ENCODE results near the gene PIGO. TPM values are rescaled to one million over a fixed set of nuclear protein-coding genes. Genes with fewer than 3 reads are reported as not detected.
A peak's percentile ranks its signal among the peaks of the same experiment; 100 is the strongest.

PIGO gene
- total RNA-seq, 4 donors from 2014 or later, result 9.1 to 12.5 (median 10.1) TPM

GRCh38 chr9:35054871-35055644 is 41.3 kb downstream of the PIGO start:
- no peaks in the 10 kb centered on the region for H3K27me3 ChIP-seq
- H3K36me3 ChIP-seq, result peaks cover 56 to 97% (median 79%) of the 10 kb centered on the region in 4 donors
- WGBS, result 91% methylated on average over 14 of the region's 14 CpGs
- intact Hi-C loops (cut with DNase I), result loop anchor here (5.0 kb wide), 1 partner anchor 202 kb away; no protein-coding TSS in a partner anchor
- TF ChIP-seq EP300 (IDR thresholded peaks at IDR 0.05) (no peak), POLR2A (IDR thresholded peaks at IDR 0.05; ENCODE audit: low read depth) (no peak), POLR2AphosphoS5 (IDR thresholded peaks at IDR 0.05) (no peak), CTCF (IDR thresholded peaks at IDR 0.05) (no peak)
- peaks cover 6 to 9% (median 8%) of the 10 kb centered on the region in 4 donors for H3K4me1 ChIP-seq
- H3K9me3 ChIP-seq, result no peaks in the 10 kb centered on the region
- no peak for DNase-seq (ENCODE audit: extremely low spot score)
- no peak overlapping the region for H3K4me3 ChIP-seq
- H3K27ac ChIP-seq (replicated peaks in 1 of 4), result no peak overlapping the region

GRCh38 chr9:35054185-35054835 is 42.1 kb downstream of the PIGO start:
- 61% methylated on average over 5 of the region's 5 CpGs for WGBS
- H3K36me3 ChIP-seq, result peaks cover 55 to 97% (median 78%) of the 10 kb centered on the region in 4 donors
- intact Hi-C loops (cut with DNase I), result loop anchor here (5.0 kb wide), 1 partner anchor 203 kb away; no protein-coding TSS in a partner anchor

GRCh38 chr9:35051069-35051967 is 45.1 kb downstream of the PIGO start:
- Histone ChIP-seq H3K36me3 (peaks cover 39 to 90% (median 65%) of the 10 kb centered on the region in 4 donors), H3K4me1 (peaks cover 6 to 9% (median 8%) of the 10 kb centered on the region in 4 donors), H3K4me3 (no peak overlapping the region), H3K27me3 (no peaks in the 10 kb centered on the region), H3K27ac (replicated peaks in 1 of 4) (peak overlapping the region; percentile 63 to 78 (median 71)), H3K9me3 (no peaks in the 10 kb centered on the region)
- no peak for DNase-seq (ENCODE audit: extremely low spot score)
- TF ChIP-seq CTCF (IDR thresholded peaks at IDR 0.05) (peak; percentile 63 to 78 (median 73)), POLR2A (IDR thresholded peaks at IDR 0.05; ENCODE audit: low read depth) (no peak), POLR2AphosphoS5 (IDR thresholded peaks at IDR 0.05) (peak; percentile 58 to 66), EP300 (IDR thresholded peaks at IDR 0.05) (no peak)
- 85% methylated on average over 7 of the region's 7 CpGs for WGBS
- intact Hi-C loops (cut with DNase I), result loop anchor here (2.0 to 5.0 kb wide), 2 partner anchors 151 to 206 kb away; no protein-coding TSS in a partner anchor

More at GRCh38 chr9:35054185-35054835, 42.1 kb downstream of the PIGO start:
- Histone ChIP-seq H3K27ac (replicated peaks in 1 of 4) (no peak overlapping the region), H3K27me3 (no peaks in the 10 kb centered on the region), H3K9me3 (no peaks in the 10 kb centered on the region), H3K4me1 (peaks cover 6 to 9% (median 8%) of the 10 kb centered on the region in 4 donors), H3K4me3 (no peak overlapping the region)
- no peak for TF ChIP-seq EP300 (IDR thresholded peaks at IDR 0.05)
- DNase-seq (ENCODE audit: extremely low spot score), result no peak

- Histone ChIP-seq H3K4me1 (peaks cover 6 to 9% (median 8%) of the 10 kb centered on the region in 4 donors), H3K9me3 (no peaks in the 10 kb centered on the region), H3K36me3 (peaks cover 28 to 91% (median 69%) of the 10 kb centered on the region in 4 donors), H3K4me3 (no peak overlapping the region), H3K27me3 (no peaks in the 10 kb centered on the region), H3K27ac (replicated peaks in 1 of 4) (no peak overlapping the region)
- TF ChIP-seq EP300 (IDR thresholded peaks at IDR 0.05) (no peak), POLR2AphosphoS5 (IDR thresholded peaks at IDR 0.05) (no peak), POLR2A (IDR thresholded peaks at IDR 0.05; ENCODE audit: low read depth) (no peak), CTCF (IDR thresholded peaks at IDR 0.05) (no peak)
- intact Hi-C loops (cut with DNase I), result no loop called here
- 93% methylated on average over 6 of the region's 6 CpGs for WGBS
- DNase-seq (ENCODE audit: extremely low spot score), result no peak
Observed at GRCh38 chr9:35048511-35048910, 47.9 kb downstream of the PIGO start.

Data from esophagus muscularis mucosa (tissue), 4 donors.